ENCODE data around the gene LRRC75A.
"Not testable (repeated sequence)": the region's sequence is repeated elsewhere in the genome, so short reads cannot be mapped to it uniquely, and the experiment has no call there.

LRRC75A gene

GRCh38 chr17:16468428-16468992, 23.5 kb downstream of the LRRC75A start:
- DNase-seq: no peak

GRCh38 chr17:16467886-16468285, 24.1 kb downstream of the LRRC75A start:
- no peak for DNase-seq

- DNase-seq: no peak
These were observed 24.9 kb downstream of the LRRC75A start for GRCh38 chr17:16467044-16467443.

GRCh38 chr17:16466407-16466806, 25.6 kb downstream of the LRRC75A start:
- DNase-seq: no peak

- no peak for DNase-seq
These were observed 26.1 kb downstream of the LRRC75A start for GRCh38 chr17:16465861-16466338.

- no peak for DNase-seq
These were observed 27.0 kb downstream of the LRRC75A start for GRCh38 chr17:16465052-16465312.

GRCh38 chr17:16464303-16465051, 27.5 kb downstream of the LRRC75A start:
- DNase-seq: no peak

- no peak for DNase-seq
These were observed 28.4 kb downstream of the LRRC75A start for GRCh38 chr17:16463358-16464302.

GRCh38 chr17:16462070-16462864, 29.7 kb downstream of the LRRC75A start:
- no peak for DNase-seq

- DNase-seq: no peak
These were observed 30.5 kb downstream of the LRRC75A start for GRCh38 chr17:16461606-16461866.

- DNase-seq: no peak
These were observed 31.0 kb downstream of the LRRC75A start for GRCh38 chr17:16460796-16461605.

GRCh38 chr17:16459855-16460550, 32.0 kb downstream of the LRRC75A start:
- no peak for DNase-seq

- DNase-seq: no peak
These were observed 32.7 kb downstream of the LRRC75A start for GRCh38 chr17:16459271-16459670.

GRCh38 chr17:16456742-16457316, 35.2 kb downstream of the LRRC75A start:
- no peak for DNase-seq

- no peak for DNase-seq
These were observed 35.8 kb downstream of the LRRC75A start for GRCh38 chr17:16455997-16456741.

GRCh38 chr17:16453493-16453851, 38.5 kb downstream of the LRRC75A start:
- no peak for DNase-seq

GRCh38 chr17:16452268-16452667, 39.7 kb downstream of the LRRC75A start:
- not testable (repeated sequence) for DNase-seq

GRCh38 chr17:16450028-16450427, 42.0 kb downstream of the LRRC75A start:
- no peak for DNase-seq

- DNase-seq: no peak
These were observed 42.8 kb downstream of the LRRC75A start for GRCh38 chr17:16449121-16449570.

- DNase-seq: no peak
These were observed 43.5 kb downstream of the LRRC75A start for GRCh38 chr17:16448490-16448889.

Data from activated CD4-positive, alpha-beta T cell treated with anti-CD3 and anti-CD28 coated beads, Interleukin-2, amount 50 U/mL, for 1 hour (primary cell).